ENCODE data around the gene PAPOLG.

Gene PAPOLG

DNA sequence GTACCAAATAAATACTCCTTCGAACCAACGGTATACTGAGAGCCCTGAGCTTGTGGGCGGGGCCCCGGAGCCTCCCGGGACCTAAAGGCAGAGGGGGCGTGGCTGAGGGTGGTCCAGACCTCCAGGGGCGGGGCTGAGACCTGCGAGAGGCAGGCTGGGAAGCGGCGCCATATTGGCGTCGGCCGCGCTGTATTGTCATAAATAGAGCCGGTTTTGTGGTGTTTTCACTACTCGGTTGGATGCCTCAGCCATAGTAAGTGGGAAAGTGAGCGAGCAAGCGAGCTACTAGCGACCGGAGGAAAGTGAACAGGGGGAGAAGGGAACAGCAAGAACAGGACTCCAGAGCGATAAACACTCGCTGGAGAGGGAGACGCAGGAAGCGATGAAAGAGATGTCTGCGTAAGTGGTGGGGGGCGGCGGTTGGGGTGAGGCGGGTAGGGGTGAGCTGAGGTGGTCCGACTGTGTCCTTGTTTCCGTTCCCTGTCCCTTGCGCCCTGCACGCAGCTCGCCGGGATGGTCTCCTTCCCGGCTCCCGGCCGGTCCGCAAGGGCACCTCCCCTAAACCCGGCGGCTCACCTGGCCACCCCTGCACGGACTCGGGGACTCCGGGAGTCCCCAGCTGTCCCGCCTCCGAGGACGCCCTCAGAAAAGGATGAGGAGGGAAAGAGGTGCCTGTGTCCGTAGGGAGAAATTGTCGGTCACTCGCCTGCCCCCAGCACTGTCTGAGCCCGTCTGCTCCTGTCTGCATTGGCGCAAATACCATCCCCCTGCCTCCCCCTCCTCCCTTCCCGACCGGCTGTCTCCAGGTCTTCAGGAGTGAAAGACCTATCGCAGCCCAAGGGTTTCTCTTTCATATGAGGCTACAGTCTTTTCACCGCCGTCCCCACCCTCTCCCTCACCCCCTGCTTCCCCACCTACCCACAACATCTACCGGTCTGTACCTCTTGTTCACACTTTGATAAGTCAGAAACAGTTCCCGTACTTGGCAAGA is at the start of gene PAPOLG:
Gene PAPOLG, plus strand, starts transcription at position 172 of the 991 bp plus-strand sequence. Its CDS starts 211 bp downstream, at position 383.
- peak; percentile 96 for DNase-seq

DNA sequence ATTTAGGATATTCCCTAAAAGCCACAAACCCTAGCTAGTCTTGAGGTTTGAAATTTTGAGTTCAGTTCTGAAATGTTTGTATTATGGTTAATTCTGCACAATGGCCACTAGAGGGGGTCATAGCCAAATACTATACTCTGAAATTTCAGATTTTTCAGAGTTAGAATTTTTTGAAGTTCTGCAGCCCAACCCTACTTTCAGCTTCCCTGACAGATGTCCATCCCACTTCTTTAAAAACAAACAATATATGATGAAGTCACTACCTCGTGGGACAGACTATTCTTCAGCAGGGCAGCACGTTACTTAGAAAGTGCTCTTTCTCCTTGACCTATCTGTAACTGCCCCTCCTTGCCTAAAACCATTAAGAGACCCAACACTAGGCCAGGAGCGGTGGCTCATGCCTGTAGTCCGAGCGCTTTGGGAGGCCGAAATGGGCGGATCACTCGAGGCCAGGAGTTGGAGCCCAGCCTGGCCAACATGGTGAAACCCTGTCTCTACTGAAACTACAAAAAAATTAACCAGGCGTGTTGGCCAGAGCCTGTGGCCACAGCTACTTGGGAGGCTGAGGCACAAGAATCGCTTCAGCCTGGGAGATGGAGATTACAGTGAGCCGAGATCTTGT is 48.2 kb upstream of the PAPOLG start:
- DNase-seq: peak; percentile 46

DNA sequence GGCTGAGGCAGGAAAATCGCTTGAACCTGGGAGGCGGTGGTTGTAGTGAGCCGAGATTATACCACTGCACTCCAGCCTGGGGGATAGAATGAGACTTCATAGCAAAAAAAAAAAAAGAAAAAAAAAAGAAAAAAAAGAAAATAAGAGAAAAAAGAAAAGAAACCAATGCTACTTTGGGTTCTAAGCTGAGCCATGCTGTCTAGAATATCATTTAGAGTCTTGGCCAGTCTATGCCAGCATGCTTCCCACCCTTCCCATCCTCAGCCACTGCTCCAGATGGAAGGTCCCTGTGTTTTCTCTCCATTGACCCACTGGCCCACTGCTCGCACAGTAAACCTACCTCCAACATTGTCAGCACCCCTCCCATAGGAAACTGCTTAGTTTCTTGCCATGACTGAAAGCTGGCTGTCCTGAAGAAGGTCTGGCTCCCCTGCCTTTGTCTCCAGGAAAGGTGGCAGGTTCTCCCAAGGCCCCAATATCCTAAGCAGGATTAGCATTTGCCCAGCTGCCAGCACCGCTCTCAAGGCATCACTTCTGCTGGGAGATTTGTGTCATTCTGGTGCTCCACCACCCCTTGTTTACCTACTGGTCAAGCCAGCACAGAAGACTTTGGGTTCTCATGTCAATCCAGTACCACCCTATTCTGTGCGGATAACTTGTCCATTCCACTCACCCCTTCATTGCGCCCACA is 47.3 kb upstream of the PAPOLG start:
- no peak for DNase-seq

DNA sequence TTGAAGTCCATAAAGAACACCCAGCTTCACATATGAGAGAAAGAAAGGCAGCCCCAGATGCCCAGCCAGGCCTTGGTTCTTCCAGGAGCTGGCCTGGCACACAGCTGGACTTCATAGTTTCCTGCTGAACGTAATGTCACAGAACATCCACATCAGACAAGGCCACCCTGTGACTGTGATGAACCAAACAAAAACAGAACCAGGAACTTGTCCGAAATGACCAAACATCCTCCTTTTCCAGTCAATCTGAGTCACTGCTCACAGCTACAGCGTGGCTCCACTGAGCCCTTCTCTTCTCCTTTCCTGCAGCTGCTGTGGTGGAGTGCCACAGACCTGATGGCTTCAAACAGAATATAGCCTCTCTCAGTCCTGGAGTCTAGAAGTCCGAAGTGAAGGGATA is 45.4 kb upstream of the PAPOLG start:
- peak; percentile 4 for DNase-seq

DNA sequence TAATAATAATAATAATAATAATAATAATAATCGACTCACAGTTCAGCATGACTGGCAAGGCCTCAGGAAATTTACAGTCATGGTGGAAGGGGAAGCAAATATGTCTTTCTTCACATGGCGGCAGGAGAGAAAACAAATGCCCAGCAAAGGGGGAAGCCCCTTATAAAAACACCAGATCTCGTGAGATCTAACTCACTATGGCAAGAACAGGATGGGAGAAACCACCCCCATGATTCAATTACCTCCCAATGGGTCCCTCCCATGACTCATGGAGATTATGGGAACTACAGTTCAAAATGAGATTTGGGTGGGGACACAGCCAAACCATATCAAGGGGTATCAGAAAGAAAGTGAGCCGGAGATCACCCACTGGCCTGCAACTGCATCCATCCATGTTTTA is 40.5 kb upstream of the PAPOLG start:
- DNase-seq: no peak

DNA sequence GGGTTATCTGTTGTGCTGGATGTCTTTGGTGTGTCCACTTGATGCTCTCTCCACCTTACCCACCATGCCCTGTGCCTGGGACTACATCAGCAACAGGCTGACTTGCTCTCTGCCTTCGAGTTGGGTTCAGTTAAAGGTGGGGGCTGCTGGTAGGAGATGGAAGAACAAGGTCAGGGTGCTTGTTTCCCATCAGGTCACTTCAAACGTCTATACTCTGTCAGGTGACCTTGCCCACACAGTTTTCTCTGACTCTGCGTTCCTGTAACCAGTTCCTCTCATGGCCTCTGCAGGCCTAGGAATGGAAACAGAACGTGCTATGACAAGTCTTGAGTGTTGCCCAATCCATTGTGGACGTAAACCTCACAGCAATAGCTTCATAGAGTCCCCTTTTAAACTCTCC is 38.4 kb upstream of the PAPOLG start:
- DNase-seq: no peak

DNA sequence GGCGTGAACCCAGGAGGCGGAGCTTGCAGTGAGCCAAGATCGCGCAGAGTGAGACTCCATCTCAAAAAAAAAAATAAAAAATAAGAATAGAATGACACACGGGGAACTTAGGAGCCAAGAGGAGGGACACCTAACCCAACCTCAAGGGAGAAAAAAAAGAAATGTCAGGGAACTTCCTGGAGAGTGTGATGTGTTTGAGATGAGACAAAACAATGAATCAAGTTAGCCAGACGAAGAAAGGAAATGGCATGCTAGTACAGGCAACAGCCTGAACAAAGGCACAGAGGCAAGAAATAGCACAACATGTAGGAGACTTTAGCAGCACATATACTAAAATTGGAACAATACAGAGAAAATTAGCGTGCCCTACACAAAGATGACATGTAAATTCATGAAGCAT is 36.7 kb upstream of the PAPOLG start:
- no peak for DNase-seq

DNA sequence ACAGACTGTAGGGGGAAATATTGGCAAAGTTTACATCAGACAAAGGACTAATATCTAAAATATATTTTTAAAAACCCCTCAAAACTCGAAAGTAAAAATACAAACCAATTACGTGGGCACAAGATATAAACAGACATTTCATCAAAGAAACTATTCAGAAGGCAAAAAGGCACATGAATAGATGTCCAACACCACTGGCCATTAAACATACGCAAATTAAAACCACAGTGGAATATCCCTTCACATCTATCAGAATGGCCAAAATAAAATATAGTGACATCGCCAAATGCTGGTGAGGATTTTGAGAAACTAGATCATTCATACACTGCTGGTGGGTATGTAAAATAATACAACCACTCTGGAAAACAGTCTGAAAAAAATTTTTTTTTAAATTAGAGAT is 30.6 kb upstream of the PAPOLG start:
- DNase-seq: no peak

DNA sequence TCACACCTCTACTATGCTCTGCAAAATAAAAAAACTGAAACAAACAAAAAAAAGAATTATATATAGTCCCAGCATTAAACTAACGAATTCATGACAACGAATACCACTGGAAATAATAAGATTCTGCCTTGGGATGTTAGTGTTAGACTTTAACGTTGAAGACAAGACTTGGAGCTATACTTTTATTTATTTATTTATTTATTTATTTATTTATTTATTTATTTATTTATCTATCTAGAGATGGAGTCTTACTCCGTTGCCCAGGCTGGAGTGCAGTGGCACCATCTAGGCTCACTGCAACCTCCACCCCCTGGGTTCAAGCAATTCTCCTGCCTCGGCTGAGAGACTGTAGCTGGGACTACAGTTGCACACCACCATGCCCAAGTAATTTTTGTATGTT is 27.2 kb upstream of the PAPOLG start:
- no peak for DNase-seq

DNA sequence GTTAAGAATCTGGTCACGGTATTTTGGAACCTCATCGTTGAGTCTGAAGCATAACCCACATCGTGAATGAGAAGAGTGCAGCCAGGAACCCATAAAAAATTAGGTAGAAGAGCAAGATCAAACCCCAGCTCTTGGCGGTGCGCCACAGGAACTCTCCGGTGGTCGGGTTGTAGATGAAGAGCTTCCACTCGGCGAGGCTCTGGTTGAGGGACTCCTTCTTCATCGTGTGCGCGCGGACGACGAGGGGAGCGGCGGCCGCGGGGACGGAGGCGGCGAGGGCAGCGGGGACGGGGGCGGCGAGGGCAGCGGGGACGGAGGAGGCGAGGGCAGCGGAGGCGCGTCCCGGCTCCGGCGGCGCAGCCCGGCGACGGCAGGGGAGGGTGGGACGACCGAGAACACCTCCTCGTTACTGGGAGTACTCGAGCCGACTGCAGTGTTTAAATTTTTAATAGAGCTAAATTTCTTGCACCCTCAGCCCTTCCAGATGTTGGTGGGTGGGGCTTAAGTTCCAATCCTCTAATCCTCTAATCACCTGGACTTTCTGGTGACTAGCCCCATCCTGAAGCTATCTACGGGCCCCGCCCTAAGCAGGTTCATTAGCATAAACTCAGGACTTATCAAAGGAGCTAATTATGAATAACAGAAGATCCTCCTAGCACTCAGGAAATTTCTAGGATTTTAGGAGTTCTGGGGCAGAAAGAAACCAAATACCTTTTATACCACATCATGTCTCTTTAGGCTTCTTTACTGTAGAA is 20.4 kb upstream of the PAPOLG start:
- peak; percentile 15 for DNase-seq

DNA sequence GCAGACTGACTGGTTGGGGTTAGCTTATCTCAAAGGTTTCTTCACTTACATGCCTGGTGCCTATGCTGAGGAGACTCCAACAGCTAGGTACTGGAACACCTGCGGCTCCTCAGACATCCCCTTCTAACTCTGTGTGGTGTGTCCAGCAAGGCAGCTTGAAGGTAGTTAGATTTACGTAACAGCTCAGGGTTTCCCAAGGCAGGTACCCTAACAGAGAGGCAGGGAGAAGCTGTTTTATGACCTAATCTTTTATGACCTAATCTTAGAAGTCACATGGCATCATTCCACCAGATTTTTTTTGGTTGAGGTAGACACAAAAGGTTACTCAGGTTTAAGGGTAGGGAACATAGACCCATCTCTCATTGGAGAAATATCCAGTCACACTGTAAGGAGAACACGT is 17.4 kb upstream of the PAPOLG start:
- DNase-seq: no peak

DNA sequence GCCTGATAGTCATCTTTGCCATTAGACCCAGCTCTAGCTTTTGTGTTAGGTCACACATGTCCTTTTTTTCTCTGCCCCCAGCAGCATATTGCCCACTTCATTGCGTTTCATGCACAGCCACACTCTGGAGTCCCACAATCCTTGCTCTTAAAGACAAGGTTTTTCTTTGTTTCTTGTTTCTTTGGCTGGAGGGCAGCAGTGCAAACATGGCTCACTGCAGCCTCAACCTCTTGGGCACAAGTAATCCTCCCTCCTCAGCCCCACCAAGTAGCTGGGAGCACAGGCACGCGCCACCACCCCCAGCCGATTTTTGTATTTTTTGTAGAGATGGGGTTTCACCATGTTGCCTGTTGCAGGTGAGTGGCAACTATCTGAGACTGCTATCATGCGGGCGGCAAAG is 16.9 kb upstream of the PAPOLG start:
- DNase-seq: no peak

DNA sequence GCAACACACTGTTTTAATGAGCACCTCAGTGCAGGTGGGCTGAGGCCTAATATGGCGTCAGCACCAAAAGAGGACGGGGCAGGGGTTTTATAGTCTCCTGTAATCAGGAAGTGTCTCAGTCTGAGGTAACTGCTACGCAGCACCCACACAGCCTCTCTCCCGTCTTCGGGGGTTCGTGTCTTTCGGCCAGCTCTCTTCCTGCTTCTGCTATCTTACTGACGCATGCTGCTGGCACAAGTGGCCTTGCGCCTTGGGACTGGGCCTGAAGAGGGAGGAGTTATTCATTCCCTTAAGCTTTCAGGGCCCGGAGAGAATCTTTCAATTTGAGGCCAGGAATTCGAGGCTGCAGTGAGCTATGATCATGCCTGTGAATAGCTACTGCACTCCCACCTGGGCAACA is 14.5 kb upstream of the PAPOLG start:
- DNase-seq: no peak

DNA sequence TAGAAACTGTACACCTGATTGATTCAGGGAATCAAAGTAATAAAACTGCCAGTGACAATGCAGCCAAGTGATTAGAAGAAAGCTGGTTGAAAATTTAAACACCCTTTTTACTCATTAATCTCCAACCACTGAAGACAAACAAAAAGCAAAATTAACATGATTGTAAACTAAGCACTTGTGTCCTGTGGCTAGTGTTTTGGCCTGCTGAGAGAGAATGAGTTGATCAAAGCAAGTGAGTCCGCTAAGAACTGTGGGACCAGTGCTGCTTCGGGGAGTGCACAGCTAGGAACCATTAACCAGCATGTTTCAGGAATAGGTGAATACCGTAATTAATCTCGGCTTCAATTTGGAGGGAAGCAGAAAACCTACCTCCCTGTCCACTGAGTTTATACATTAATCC is 13.6 kb upstream of the PAPOLG start:
- DNase-seq: no peak

DNA sequence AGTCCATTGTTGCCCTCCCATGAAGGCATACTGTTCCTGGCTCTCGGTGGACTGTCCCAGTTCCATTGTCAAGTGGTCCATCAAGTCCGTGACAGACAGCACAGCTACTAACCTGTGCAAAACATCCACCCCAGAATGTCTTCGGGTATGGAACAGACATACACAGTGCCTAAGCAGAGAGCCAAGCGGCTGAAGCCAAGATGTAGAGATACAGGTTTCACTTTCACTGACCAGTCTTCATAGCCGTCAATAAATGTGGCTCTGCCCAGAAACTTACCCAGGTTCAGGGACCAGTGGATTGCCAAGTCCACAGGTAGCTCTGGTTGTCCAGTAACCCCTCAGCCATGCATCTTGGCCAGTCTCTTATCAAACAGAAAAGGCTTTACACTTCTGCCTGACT is 10.7 kb upstream of the PAPOLG start:
- no peak for DNase-seq

DNA sequence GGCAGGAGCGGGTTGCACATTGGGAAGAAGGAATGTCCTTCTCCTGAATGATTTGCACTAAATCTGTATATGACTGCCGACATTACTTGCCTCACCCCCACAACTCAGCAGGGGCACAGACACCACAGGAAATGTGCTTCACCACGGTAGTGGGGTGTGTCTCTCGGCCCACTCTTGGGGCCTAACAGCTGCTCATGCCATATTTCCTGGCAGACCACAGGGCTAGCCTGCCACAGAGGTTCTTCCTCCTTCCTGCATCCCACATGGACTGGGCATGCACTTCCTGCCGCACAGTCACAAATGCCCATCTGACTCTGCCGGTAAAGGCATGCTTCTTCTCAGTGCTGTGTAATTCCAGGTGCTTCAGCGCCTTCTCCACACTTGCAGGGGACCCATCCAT is 10.3 kb upstream of the PAPOLG start:
- peak; percentile 6 for DNase-seq

DNA sequence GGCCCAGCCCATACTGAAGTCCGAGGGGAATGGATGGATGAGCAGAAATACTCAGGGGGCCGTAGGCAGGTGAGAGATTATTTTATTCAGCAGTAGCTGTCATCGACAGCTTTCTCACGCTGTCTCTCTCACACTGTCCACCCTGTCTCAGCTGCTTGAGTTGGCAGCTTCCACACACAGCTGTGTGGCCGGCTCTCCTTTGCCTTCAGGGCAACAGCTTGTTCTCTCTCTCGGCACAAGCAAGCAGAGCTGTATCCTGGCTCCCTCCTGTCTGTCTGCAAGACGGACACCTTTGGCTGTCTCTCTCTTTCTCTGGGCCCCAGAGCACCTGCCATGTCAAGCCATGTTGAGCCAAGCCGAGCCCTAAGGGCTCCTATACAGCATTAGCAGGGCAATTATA is 9.8 kb upstream of the PAPOLG start:
- no peak for DNase-seq

DNA sequence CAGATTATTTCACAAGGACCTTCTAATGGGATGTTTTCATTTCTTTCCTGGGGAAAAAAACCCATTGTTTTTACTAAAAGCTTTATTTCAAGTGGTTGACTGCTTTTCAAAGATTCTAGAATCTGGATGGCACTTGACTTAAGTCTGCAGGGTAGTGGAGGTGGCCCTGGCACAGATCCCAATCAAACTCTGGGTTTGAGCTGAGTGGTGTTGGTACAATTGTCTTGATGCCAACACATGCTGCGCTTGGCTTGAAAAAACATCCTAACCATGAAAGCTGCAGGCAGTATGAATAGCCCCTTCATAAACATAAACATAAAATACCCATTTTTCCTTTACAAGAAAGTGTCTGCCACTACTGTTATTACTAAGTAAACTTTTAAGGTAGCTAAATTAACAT is 3.6 kb downstream of the PAPOLG start:
- DNase-seq: no peak

DNA sequence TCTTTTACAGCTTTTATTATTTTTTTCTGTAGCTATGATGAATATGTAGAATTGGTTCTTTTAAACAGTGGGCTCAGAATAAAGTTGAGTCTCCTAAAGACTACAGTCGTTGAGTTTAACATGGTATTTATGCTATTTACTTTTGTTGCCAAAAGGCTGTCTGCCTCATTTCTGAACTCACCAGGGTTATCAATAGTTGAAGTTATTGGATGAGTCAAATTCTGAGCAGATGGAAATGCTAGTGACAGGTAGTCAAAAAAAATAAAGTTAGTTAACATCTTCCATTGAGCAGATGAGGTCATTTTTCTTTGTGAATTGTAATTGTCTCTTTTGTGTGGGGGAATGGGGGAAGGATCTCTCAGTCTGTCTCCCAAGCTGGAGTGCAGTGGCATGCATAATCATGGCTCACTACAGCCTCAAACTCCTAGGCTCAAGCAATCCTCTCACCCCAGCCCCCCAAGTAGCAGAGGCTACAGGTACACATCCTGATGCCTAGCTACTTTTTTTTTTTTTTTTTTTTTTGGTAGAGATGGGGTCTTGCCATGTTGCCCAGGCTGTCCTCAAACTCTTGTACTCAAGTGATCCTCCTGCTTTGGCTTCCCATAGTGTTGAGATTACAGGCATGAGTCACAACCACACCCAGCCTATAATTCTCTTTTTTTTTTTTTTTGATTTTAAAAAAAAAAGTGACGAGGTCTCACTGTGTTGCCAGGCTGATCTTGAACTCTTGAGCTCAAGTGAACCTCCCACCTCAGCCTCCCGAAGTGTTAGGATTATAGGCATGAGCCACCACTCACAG is 8.9 kb downstream of the PAPOLG start:
- DNase-seq: no peak

DNA sequence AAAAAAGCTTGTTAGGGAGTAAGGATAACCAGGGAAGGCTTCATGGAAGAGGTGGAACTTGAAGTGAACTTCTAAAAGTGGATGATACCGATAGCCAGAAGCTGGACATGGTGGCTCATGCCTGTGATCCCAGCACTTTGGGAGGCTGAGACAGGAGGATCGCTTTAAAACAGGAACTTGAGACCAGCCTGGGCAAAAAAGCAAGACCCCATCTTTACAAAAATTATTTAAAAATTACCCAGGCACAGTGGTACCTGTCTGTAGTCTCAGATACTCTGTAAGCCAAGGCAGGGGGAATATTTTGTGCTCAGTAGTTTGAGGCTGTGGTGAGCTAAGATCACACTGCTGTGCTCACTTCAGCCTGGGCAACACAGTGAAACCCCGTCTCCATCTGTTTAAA is 10.2 kb downstream of the PAPOLG start:
- no peak for DNase-seq

DNA sequence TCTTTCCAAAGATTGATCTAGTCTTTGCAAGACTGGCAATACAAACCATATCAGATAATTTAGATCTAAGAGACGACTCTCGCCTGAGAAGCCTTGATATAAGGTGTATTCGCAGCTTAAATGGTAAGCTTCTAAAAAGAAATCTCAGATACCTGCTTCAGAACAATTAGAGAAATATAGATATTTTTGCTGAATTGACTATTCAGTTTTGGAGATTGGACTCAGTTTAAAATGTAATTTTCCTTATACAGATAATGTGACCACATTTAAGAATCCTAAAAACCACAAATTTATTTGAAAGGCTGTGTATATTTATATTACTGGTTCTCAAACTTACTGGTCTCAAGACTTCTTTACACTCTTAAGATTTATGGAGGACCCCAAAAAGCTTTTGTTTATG is 15.4 kb downstream of the PAPOLG start:
- no peak for DNase-seq

DNA sequence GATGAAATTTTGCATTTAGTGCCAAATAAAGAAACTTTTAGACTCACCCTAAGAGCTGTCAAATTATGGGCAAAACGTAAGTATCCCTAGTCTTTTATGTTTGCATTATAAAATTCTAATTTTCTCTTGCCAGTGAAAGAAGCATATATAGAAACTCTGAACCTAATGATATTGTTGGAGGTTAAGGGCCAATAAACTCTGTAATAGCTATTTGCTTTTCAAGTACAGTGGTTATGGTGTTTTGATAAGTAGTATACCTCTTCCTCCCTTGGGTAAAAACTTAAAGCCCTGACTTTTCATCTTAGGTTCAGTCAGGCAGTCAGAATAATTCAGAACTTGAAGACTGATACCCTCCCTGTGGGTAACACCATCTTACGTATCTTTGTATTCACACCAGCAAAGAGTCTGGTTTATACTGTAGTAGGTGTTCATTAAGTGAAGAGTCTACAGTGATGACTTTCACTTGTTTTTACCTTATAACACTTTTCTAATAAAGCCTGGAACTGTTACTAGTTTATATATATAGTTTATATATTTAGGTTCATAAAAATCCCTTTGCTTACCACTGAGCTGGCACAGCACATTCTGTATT is 19.1 kb downstream of the PAPOLG start:
- DNase-seq: no peak
